Right ventricle myocardium inferior (tissue), 1 donor: ENCODE data around the gene LYZL2. TPM values are rescaled to one million over a fixed set of nuclear protein-coding genes. Genes with fewer than 3 reads are reported as not detected.
A peak's percentile ranks its signal among the peaks of the same experiment; 100 is the strongest.

Experiments used
- ATAC-seq: fragments of 200-7000 bp; cut with Tn5 transposase; one replicate; pipeline ENCODE4 v1.9.1; 2020; ENCODE audit warnings: mild to moderate bottlenecking, moderate library complexity
- DNase-seq: peaks from one replicate; pipeline ENCODE4 v3.0.0; 2021; ENCODE audit errors: missing footprints
- intact Hi-C: fragments of 100-400 bp; cut with DNase I; formaldehyde crosslinking; loops from one replicate; pipeline ENCODE4 v1.11.0; 2022
- total RNA-seq: library from RNA; stranded (reverse); fragmentation: NEBNext Ultra II Directional; extraction: Animal tissue kit (Norgen Biotek cat#: 25700); gene quantifications from one replicate; pipeline ENCODE4 v1.2.1, GENCODE V29; 2021
- donor health status: DM: no; HTN: yes; CAD: no; lungs with severe emphysema.

Gene LYZL2
- total RNA-seq, 1 donor from 2014 or later = not detected

GRCh38 chr10:30573721-30574431 is 55.7 kb downstream of the LYZL2 start:
- intact Hi-C loops = no loop called here
- ATAC-seq (peak; percentile 37), DNase-seq (no peak)

- ATAC-seq = no peak
These were observed 64.1 kb downstream of the LYZL2 start for GRCh38 chr10:30565449-30565848.

GRCh38 chr10:30562787-30563186 is 66.8 kb downstream of the LYZL2 start:
- no peak for ATAC-seq
- intact Hi-C loops = no loop called here
- DNase-seq = no peak

More at GRCh38 chr10:30565449-30565848, 64.1 kb downstream of the LYZL2 start:
- no peak for DNase-seq
- intact Hi-C loops = no loop called here

Other genes with a start within 250 kb of the LYZL2 start
- gene MAP3K8, start 195.6 kb downstream of the LYZL2 start, total RNA-seq = 6.7 TPM